ENCODE measurements around the gene EIF2B1.
A peak's percentile ranks its signal among the peaks of the same experiment; 100 is the strongest.

The EIF2B1 gene

GRCh38 chr12:123633379-123634141 lies at the start of gene EIF2B1, which contains the start of gene GTF2H3 (continued):
- TF ChIP-seq ZNF792 (tag by site-specific recombination; IDR thresholded peaks at IDR 0.05) (no peak), ZNF24 (tag by site-specific recombination; IDR thresholded peaks at IDR 0.05) (peak; percentile 80), ZNF2 (tag by site-specific recombination; IDR thresholded peaks at IDR 0.05) (peak; percentile 61; the same call in 1 of the 2 replicates), ZBTB17 (tag by site-specific recombination; IDR thresholded peaks at IDR 0.05) (peak; percentile 83), RBAK (tag by site-specific recombination; IDR thresholded peaks at IDR 0.05) (no peak), ZNF18 (tag by site-specific recombination; IDR thresholded peaks at IDR 0.05) (no peak), ZNF248 (tag by site-specific recombination; IDR thresholded peaks at IDR 0.05) (no peak), TRIM28 (IDR thresholded peaks at IDR 0.05; ENCODE audit: borderline replicate concordance, low read length) (no peak), KLF16 (tag by site-specific recombination; IDR thresholded peaks at IDR 0.05) (peak; percentile 71; the same call in 1 of the 2 replicates), SP3 (tag by site-specific recombination; IDR thresholded peaks at IDR 0.05) (peak; percentile 82), ZNF174 (tag by site-specific recombination; IDR thresholded peaks at IDR 0.05) (no peak), YY2 (tag by site-specific recombination; IDR thresholded peaks at IDR 0.05) (peak; percentile 81), GFI1B (tag by site-specific recombination; IDR thresholded peaks at IDR 0.05) (no peak), ZNF555 (tag by site-specific recombination; conservative IDR thresholded peaks at IDR 0.05) (no peak), ZNF473 (tag by site-specific recombination; IDR thresholded peaks at IDR 0.05) (no peak), ZBTB8A (tag by site-specific recombination; IDR thresholded peaks at IDR 0.05) (peak; percentile 57; the same call in 1 of the 2 replicates), HIC1 (tag by site-specific recombination; IDR thresholded peaks at IDR 0.05) (no peak), PATZ1 (tag by site-specific recombination; IDR thresholded peaks at IDR 0.05) (peak; percentile 89), OSR2 (tag by site-specific recombination; IDR thresholded peaks at IDR 0.05) (no peak), ZNF175 (tag by site-specific recombination; IDR thresholded peaks at IDR 0.05) (no peak), ZFHX2 (tag by site-specific recombination; conservative IDR thresholded peaks at IDR 0.05) (peak; percentile 76), ZNF394 (tag by site-specific recombination; IDR thresholded peaks at IDR 0.05; ENCODE audit: borderline replicate concordance) (peak; percentile 32; the same call in 1 of the 2 replicates), SCRT2 (tag by site-specific recombination; IDR thresholded peaks at IDR 0.05) (peak; percentile 99), ZNF645 (tag by site-specific recombination; IDR thresholded peaks at IDR 0.05) (no peak), ZEB2 (tag by site-specific recombination; IDR thresholded peaks at IDR 0.05) (0 out of 2 replicates have a peak, but pooled peaks have one; percentile 46), ZNF48 (tag by site-specific recombination; IDR thresholded peaks at IDR 0.05) (no peak), ZBTB1 (tag by site-specific recombination; IDR thresholded peaks at IDR 0.05) (peak; percentile 97)
